ENCODE results near the gene IMPG1. TPM values are rescaled to one million over a fixed set of nuclear protein-coding genes. Genes with fewer than 3 reads are reported as not detected.
"Not testable (repeated sequence)": the region's sequence is repeated elsewhere in the genome, so short reads cannot be mapped to it uniquely, and the experiment has no call there.

Gene IMPG1
- total RNA-seq, 1 donor from 2014 or later = not detected

- no peak for FAIRE-seq
- no peak for DNase-seq (ENCODE audit: low spot score in 2 of 2)
Observed at GRCh38 chr6:75952128-75952527, 120.3 kb downstream of the IMPG1 start.

- FAIRE-seq (no peak), DNase-seq (ENCODE audit: low spot score in 2 of 2) (no peak)
Observed at GRCh38 chr6:75947935-75948334, 124.5 kb downstream of the IMPG1 start.

DNA sequence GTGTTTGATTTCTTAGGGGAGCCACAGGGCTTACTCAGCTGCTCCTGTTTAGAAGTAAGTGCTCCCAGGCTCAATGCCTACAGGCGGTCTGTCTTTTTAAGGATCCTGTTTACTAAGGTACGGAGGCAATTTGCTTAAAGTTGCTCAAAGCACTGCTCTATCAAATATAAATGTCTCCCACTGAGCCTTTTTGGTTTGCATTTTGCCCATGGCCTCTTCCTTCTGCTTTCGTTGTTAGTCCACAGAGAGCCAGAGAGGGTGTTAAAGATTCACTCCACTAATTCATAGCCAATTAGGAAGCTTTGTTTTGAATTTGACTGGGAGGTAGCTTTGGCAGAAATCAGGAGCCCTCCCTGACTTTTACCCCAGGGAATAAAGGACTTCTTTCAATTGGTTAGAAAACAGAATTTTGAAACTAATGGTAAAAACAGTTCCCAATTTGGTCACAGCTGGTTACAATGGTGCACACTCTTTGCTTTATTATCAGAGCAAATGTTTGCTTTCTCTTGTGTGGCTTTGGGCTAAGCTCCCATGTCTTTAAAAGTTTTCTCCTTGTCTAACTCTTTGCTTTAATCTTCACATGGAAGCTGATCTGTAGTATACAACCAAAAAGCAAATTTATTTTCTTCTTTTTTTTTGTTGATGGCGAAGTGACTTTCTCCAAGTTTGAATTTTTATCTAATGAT, 126.2 kb downstream of the IMPG1 start:
- FAIRE-seq = no peak
- no peak for DNase-seq (ENCODE audit: low spot score in 2 of 2)

- DNase-seq (ENCODE audit: low spot score in 2 of 2) (no peak), FAIRE-seq (no peak)
Observed at GRCh38 chr6:75943381-75943780, 129.1 kb downstream of the IMPG1 start.

GRCh38 chr6:75941509-75941908, 131.0 kb downstream of the IMPG1 start:
- DNase-seq (ENCODE audit: low spot score in 2 of 2) (no peak), FAIRE-seq (no peak)

GRCh38 chr6:75940564-75940963, 131.9 kb downstream of the IMPG1 start:
- DNase-seq (ENCODE audit: low spot score in 2 of 2) = no peak

GRCh38 chr6:75937846-75938245, 134.6 kb downstream of the IMPG1 start:
- no peak for DNase-seq (ENCODE audit: low spot score in 2 of 2)
- no peak for FAIRE-seq

More at GRCh38 chr6:75940564-75940963, 131.9 kb downstream of the IMPG1 start:
- no peak for FAIRE-seq

DNA sequence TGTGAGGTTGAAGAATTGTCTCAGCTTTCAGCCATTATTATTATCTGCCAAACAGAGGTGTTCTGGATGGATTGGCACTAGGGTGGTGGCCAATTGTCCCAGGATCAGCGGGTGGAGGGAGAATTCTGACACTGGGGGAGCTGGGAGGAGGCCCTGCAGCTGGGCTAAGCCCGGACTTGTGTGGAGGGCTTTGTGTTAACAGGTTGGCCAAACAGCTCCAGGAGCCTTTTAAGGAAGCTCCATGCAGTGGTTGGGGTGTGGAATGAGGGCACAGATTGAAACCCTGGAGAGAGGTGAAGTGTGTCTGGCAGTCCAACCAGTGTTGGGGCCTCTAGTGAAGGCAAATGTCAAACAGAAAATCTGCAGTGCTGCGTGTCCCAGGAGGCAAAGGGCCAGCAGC, 135.8 kb downstream of the IMPG1 start:
- FAIRE-seq (no peak), DNase-seq (ENCODE audit: low spot score in 2 of 2) (no peak)

DNA sequence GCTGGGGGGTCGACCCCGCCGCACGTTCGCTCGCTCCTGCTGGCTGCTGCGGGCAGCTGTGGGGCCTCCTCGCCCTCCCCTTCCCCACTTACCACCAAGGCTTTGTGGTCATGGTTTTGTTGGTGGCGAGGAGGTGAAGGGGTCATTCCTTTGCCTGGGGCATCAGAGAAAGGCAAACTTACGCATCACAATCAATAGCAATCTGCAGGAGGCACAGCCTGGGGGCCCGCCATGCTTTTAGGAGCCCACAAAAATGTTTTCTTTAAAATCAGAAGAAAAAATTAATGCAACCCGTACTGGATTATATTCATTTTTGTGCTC, 137.0 kb downstream of the IMPG1 start:
- DNase-seq (ENCODE audit: low spot score in 2 of 2) = no peak
- FAIRE-seq = no peak

DNA sequence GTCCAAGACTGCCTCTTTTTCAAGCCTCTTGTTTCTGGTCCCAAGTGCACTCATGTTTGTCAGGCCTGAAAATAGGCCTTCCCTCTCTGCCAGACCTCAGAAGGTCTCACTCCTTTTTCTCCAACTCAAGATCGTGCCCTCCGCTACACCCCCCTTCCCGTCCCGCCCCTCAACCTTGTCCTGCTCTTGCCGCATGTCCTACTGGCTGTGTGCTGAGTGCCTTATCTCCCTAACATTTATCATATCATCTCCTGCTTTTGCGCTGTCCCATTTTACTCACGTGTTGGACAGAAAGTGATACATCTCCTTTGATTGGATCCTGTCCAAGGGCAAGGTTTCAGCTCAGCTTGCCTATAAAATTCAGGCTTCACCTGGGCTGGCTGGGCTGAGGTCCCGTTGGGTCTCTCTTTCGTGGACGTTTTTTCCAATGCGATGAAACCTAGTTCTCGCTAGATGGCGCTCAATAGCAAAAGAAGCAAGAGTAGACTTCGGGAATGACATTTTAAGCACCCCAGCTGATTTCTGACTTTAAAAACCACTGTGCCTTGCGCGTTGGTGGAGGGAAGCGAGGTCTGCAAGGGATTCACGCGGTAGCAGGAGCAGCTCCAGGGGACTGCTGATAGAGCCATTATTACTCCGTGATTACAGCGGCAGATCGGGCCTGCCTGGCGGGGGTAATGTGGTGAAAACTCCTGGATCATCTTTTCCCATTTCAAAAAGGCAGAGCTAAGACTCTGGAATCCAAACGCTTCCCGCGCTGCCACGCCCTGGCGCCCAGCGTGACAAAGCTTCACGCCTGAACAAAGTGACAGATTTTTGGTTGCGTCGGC, 137.6 kb downstream of the IMPG1 start:
- DNase-seq (ENCODE audit: low spot score in 2 of 2) (peak; percentile 58 to 71), FAIRE-seq (no peak)

DNA sequence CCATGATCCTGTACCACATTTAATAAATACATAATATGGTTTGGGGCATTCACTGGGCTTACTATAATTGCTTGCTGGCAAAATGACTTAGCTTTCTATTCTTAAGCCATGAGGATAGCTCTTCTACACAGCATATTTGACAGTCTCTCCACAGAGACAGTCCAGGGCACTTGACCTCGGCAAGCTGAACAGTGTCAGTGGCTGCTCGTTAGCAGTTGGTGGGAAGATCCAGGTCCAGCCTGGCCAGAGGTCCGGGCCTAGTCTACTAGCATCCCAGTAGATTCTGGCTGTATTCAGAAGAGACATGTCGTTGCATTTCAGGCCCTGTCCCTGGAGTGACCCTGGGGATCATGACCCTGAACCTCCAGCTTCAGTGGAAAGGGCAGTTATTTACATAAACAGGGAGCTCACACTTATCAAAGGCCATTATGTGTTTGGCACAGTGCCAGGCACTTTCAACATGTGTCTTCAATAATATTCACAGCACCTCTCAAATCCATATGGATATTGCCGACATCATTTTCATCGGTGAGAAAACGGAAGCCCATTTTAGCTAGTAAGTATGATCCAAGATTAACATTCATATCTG, 139.0 kb downstream of the IMPG1 start:
- FAIRE-seq (no peak), DNase-seq (ENCODE audit: low spot score in 2 of 2) (no peak)

- FAIRE-seq = no peak
Observed at GRCh38 chr6:75932067-75932466, 140.4 kb downstream of the IMPG1 start.

DNA sequence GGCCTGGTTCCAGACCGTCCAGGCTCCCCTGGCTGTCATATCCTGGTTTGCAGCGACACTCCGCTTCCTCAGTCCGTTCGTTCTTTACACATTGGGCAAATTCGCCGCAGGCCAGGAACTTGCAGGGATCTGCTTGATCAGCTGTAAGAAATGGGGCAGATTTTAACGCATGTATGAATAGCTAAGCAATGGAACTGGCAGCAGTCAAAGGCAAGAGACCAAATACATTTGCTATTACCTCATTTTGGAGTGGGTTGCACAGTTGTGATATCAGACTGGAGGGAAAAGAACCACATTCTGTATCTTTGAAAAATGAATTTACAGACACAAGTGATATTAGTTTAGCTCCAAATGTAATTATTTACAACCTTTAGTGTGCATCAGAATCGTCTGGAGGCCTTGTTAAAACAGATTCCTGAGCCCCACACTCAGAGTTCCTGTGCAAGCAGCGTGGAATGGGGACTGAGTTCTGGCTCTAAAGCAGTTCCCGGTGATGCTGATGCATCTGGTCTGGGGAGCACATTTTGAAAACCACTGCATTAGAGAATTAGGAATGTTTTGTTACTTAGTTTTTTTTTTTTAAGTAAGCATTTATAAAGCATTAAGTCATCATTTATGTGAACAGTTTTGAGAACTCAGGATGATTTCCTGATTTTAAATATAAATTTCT, 141.3 kb downstream of the IMPG1 start:
- DNase-seq (ENCODE audit: low spot score in 2 of 2) (no peak), FAIRE-seq (no peak)

More at GRCh38 chr6:75932067-75932466, 140.4 kb downstream of the IMPG1 start:
- no peak for DNase-seq (ENCODE audit: low spot score in 2 of 2)

DNA sequence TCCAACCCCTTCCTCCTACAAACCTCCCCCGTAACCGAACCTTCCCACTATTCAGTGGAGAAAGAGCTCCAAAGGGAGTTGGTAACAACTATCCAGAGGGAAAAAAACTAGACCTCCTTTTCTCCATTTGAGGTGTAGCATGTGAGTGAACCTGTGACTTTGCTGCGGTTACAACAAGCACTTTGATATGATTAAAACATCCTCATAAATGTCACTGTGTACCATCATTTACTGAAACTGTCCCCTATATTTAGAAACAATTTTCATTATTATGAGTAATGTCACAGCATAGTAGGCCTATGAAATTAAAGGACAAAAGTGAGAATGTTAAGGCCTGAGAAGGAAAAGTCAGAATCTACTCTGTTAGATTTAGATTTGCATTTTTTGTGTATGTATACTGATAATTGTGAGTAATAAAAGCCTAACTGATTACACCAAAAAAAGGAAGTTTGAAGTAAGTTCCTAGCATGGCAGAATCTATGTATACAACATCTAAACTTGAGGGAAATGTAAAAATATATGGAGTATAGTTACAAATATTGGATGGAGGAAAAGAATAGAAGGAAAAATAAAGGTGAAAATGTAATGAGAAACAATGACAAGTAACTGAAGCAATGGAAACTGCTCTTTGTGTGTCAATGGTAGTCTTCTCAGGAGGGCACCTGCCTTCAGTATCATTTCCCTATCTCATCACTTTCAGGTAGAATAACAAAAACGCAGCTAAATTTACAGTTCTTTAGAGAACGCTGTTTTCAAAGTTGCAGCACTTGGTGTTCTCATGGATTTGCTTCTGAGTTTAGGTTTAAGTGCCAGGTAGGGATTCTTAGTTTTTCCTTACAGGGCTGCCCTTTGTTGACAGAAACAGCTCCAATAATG, 145.9 kb downstream of the IMPG1 start:
- FAIRE-seq = no peak
- DNase-seq (ENCODE audit: low spot score in 2 of 2) = no peak

DNA sequence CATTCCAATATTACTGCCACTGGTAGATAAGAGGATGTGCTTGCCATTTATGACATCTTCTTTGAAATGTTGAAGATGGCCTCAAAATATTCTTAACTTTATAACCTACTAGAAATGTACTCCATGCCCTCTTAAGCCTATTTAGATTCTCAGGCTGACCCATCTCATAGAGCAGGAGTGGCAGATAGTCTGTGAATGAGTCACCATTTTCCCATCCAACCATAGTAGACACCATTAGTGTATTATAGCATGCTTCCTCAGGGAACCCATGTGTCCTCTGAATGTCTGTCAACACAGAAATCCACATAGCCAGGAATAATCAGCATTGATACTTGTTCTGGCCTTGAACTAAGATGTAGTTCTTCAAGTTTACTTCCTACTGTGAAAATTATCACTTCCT, 150.2 kb downstream of the IMPG1 start:
- DNase-seq (ENCODE audit: low spot score in 2 of 2) = no peak
- FAIRE-seq = no peak

DNA sequence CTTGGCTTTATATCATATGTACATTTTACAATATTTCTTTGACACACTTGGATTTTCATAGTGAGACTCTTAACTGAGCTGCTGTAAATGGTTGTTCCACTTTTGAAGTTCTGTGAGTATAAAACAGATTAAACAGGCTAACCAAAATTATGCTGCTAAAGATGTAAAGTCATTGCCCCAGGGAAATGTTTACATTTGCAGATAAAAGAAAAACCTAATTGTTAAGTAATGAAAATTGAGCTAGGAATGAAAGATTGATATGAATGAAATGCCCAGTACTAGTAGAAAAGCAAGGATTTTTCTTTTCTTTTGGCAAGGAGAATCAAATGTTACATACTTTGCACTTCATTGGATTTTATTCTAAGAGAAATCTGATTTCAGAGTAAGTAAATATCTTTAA, 159.4 kb downstream of the IMPG1 start:
- DNase-seq (ENCODE audit: low spot score in 2 of 2) (no peak), FAIRE-seq (no peak)

DNA sequence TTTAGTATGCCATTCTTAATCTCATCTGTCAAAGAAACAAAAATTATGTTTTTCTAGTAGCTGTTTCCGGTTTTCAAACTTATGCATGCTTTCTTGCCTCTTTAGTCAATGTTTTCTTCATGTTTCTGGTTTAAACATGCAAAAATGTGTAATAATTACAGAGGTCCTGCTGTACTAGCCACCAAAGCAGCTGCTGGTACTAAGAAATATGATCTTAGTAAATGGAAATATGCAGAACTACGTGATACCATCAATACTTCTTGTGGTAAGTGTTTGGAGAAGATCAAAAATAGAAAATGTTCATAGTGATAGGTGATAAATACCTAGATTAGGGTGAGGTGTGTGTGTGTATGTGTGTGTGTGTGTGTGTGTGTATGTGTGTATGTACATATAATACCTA, 165.0 kb downstream of the IMPG1 start:
- FAIRE-seq (no peak), DNase-seq (ENCODE audit: low spot score in 2 of 2) (no peak)

GRCh38 chr6:75906871-75907270, 165.6 kb downstream of the IMPG1 start:
- FAIRE-seq = no peak
- no peak for DNase-seq (ENCODE audit: low spot score in 2 of 2)

- FAIRE-seq; DNase-seq (ENCODE audit: low spot score in 2 of 2): not testable (repeated sequence)
Observed at GRCh38 chr6:75905129-75905528, 167.3 kb downstream of the IMPG1 start.

GRCh38 chr6:75900216-75900615, 172.2 kb downstream of the IMPG1 start:
- not testable (repeated sequence) for FAIRE-seq; DNase-seq (ENCODE audit: low spot score in 2 of 2)
